ENCODE data around the gene WDFY3. TPM values are rescaled to one million over a fixed set of nuclear protein-coding genes. Genes with fewer than 3 reads are reported as not detected.
"Not testable (repeated sequence)": the region's sequence is repeated elsewhere in the genome, so short reads cannot be mapped to it uniquely, and the experiment has no call there.

WDFY3 gene
- total RNA-seq, 1 donor from 2014 or later = 89.5 TPM

- H3K27me3 Mint-ChIP-seq (ENCODE audit: low read depth, unreplicated experiment) = no peaks in the 10 kb centered on the region
- H3K4me1 Mint-ChIP-seq (ENCODE audit: low read depth, unreplicated experiment) = peaks cover 13% of the 10 kb centered on the region
- DNase-seq (ENCODE audit: low read depth) (no peak), FAIRE-seq (no peak)
- H3K27ac Mint-ChIP-seq (ENCODE audit: unreplicated experiment) = no peak overlapping the region
- Histone ChIP-seq H3K9ac (ENCODE audit: low read length) (no peak overlapping the region), H3K27ac (ENCODE audit: low read depth, low read length) (no peak overlapping the region), H3K4me2 (ENCODE audit: low read length) (no peak overlapping the region), H3K79me2 (ENCODE audit: insufficient read depth, low read length) (peaks cover 3% of the 10 kb centered on the region), H4K20me1 (ENCODE audit: insufficient read depth, low read length) (no peaks in the 10 kb centered on the region), H3K27me3 (ENCODE audit: insufficient read depth, low read length) (no peaks in the 10 kb centered on the region), H2AFZ (ENCODE audit: low read depth, low read length) (no peak overlapping the region), H3K4me3 (ENCODE audit: insufficient read depth, low read depth, low read length) (no peak overlapping the region), H3K9me3 (ENCODE audit: insufficient read depth, low read depth, low read length) (no peaks in the 10 kb centered on the region), H3K4me1 (ENCODE audit: insufficient read depth, low read length) (peaks cover 6% of the 10 kb centered on the region), H3K36me3 (ENCODE audit: insufficient read depth, low read length) (no peaks in the 10 kb centered on the region)
- H3K36me3 Mint-ChIP-seq (ENCODE audit: low read depth, unreplicated experiment) = peaks cover 5% of the 10 kb centered on the region
- no peak for TF ChIP-seq EZH2 (IDR thresholded peaks at IDR 0.05; ENCODE audit: insufficient read depth, low read length)
- no peak for TF ChIP-seq CTCF (IDR thresholded peaks at IDR 0.05; ENCODE audit: insufficient read depth, low read depth, low read length)
- no peak overlapping the region for H3K4me3 Mint-ChIP-seq (ENCODE audit: unreplicated experiment)
- no peaks in the 10 kb centered on the region for H3K9me3 Mint-ChIP-seq (ENCODE audit: unreplicated experiment)
These were observed 125.1 kb downstream of the WDFY3 start for GRCh38 chr4:84841435-84841834.

- Mint-ChIP-seq H3K4me1 (ENCODE audit: low read depth, unreplicated experiment) (peaks cover 18% of the 10 kb centered on the region), H3K4me3 (ENCODE audit: unreplicated experiment) (no peak overlapping the region), H3K27ac (ENCODE audit: unreplicated experiment) (peak overlapping the region; percentile 10), H3K36me3 (ENCODE audit: low read depth, unreplicated experiment) (peaks cover 7% of the 10 kb centered on the region), H3K9me3 (ENCODE audit: unreplicated experiment) (no peaks in the 10 kb centered on the region), H3K27me3 (ENCODE audit: low read depth, unreplicated experiment) (no peaks in the 10 kb centered on the region)
- Histone ChIP-seq H2AFZ (ENCODE audit: low read depth, low read length) (no peak overlapping the region), H3K4me2 (ENCODE audit: low read length) (no peak overlapping the region), H3K9ac (ENCODE audit: low read length) (no peak overlapping the region), H4K20me1 (ENCODE audit: insufficient read depth, low read length) (no peaks in the 10 kb centered on the region), H3K27me3 (ENCODE audit: insufficient read depth, low read length) (no peaks in the 10 kb centered on the region), H3K4me1 (ENCODE audit: insufficient read depth, low read length) (peaks cover 6% of the 10 kb centered on the region), H3K79me2 (ENCODE audit: insufficient read depth, low read length) (peaks cover 3% of the 10 kb centered on the region), H3K4me3 (ENCODE audit: insufficient read depth, low read depth, low read length) (no peak overlapping the region), H3K9me3 (ENCODE audit: insufficient read depth, low read depth, low read length) (no peaks in the 10 kb centered on the region), H3K27ac (ENCODE audit: low read depth, low read length) (peak overlapping the region; percentile 2), H3K36me3 (ENCODE audit: insufficient read depth, low read length) (no peaks in the 10 kb centered on the region)
- FAIRE-seq (no peak), DNase-seq (ENCODE audit: low read depth) (peak; percentile 33)
- TF ChIP-seq CTCF (IDR thresholded peaks at IDR 0.05; ENCODE audit: insufficient read depth, low read depth, low read length) = no peak
- no peak for TF ChIP-seq EZH2 (IDR thresholded peaks at IDR 0.05; ENCODE audit: insufficient read depth, low read length)
These were observed 128.7 kb downstream of the WDFY3 start for GRCh38 chr4:84837751-84838150.

GRCh38 chr4:84829633-84830032 lies 136.9 kb downstream of the WDFY3 start:
- H3K79me2 ChIP-seq (ENCODE audit: insufficient read depth, low read length); FAIRE-seq; H4K20me1 ChIP-seq (ENCODE audit: insufficient read depth, low read length); H2AFZ ChIP-seq (ENCODE audit: low read depth, low read length); H3K27ac ChIP-seq (ENCODE audit: low read depth, low read length); H3K27me3 ChIP-seq (ENCODE audit: insufficient read depth, low read length); H3K4me2 ChIP-seq (ENCODE audit: low read length); H3K27ac Mint-ChIP-seq (ENCODE audit: unreplicated experiment); H3K27me3 Mint-ChIP-seq (ENCODE audit: low read depth, unreplicated experiment); H3K4me3 Mint-ChIP-seq (ENCODE audit: unreplicated experiment); H3K9me3 ChIP-seq (ENCODE audit: insufficient read depth, low read depth, low read length); H3K4me1 ChIP-seq (ENCODE audit: insufficient read depth, low read length); H3K36me3 Mint-ChIP-seq (ENCODE audit: low read depth, unreplicated experiment); H3K4me1 Mint-ChIP-seq (ENCODE audit: low read depth, unreplicated experiment); H3K4me3 ChIP-seq (ENCODE audit: insufficient read depth, low read depth, low read length); DNase-seq (ENCODE audit: low read depth); H3K9me3 Mint-ChIP-seq (ENCODE audit: unreplicated experiment); H3K9ac ChIP-seq (ENCODE audit: low read length): not testable (repeated sequence)
- H3K36me3 ChIP-seq (ENCODE audit: insufficient read depth, low read length) = peaks cover 14% of the 10 kb centered on the region
